ENCODE data around the gene ADAM33. TPM values are rescaled to one million over a fixed set of nuclear protein-coding genes. Genes with fewer than 3 reads are reported as not detected.

The ADAM33 gene
- total RNA-seq, 4 donors from 2014 or later = 15.0 to 150 (median 44.6) TPM

DNA sequence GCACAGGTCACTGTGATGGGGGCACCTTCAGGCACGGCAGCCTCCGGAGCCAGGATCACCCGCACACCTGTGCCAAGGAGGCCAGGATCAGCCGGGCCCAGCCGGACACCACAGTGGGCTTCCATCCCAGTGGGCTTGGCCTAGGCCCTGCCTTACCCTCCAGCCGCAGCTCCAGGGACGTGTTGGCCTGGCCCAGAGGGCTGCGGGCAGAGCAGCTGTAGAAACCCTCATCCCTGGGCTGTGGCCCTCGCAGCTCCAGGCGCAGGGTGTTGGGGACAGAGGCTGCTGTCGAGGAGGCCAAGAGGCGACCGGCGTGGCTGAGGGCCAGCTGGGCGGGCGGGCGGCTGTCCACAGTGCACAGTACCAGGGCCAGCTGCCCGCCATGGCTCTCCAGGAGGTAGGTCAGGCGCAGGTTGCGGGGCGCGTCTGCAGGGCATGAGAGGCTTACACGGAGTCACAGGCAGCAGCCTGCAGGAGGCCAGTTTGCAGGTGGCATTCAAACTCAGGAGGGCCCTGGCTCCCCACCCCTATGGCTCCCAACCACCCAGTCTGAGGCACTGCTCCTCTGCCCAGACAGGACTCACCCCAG lies 11.0 kb upstream of the ADAM33 start:
- DNase-seq = no peak
- WGBS, 2 donors (ENCODE audit: low coverage in 1 of 2) = 88% methylated on average over 15 of the region's 23 CpGs; no CpG with 5 or more reads in 1 of the 2 donors
- Histone ChIP-seq H3K4me1 (no peaks in the 10 kb centered on the region), H3K4me3 (no peak overlapping the region), H3K27me3 (no peaks in the 10 kb centered on the region), H3K9me3 (no peaks in the 10 kb centered on the region), H3K36me3 (no peaks in the 10 kb centered on the region), H3K27ac (no peak overlapping the region)
- intact Hi-C loops (cut with DNase I; ENCODE audit: low total_unique reads) = no loop called here
- TF ChIP-seq, protein P1, sequence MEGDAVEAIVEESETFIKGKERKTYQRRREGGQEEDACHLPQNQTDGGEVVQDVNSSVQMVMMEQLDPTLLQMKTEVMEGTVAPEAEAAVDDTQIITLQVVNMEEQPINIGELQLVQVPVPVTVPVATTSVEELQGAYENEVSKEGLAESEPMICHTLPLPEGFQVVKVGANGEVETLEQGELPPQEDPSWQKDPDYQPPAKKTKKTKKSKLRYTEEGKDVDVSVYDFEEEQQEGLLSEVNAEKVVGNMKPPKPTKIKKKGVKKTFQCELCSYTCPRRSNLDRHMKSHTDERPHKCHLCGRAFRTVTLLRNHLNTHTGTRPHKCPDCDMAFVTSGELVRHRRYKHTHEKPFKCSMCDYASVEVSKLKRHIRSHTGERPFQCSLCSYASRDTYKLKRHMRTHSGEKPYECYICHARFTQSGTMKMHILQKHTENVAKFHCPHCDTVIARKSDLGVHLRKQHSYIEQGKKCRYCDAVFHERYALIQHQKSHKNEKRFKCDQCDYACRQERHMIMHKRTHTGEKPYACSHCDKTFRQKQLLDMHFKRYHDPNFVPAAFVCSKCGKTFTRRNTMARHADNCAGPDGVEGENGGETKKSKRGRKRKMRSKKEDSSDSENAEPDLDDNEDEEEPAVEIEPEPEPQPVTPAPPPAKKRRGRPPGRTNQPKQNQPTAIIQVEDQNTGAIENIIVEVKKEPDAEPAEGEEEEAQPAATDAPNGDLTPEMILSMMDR (IDR thresholded peaks at IDR 0.05) = no peak
- no peak for TF ChIP-seq POLR2AphosphoS5 (IDR thresholded peaks at IDR 0.05)
- no peak for TF ChIP-seq POLR2A (IDR thresholded peaks at IDR 0.05)
- TF ChIP-seq EP300 (IDR thresholded peaks at IDR 0.05; ENCODE audit: low read depth) = no peak
- in situ Hi-C loops (cut with MboI; ENCODE audit: low pct_ligation_motif_present in 1 of 4, low pct_unique_long_range_greater_than_20kb in 1 of 4, low sequenced_read_pairs in 3 of 4) = loop anchor here in 1 of 4 donors (25.0 kb wide), 1 partner anchor 395 kb away; no protein-coding TSS in a partner anchor

DNA sequence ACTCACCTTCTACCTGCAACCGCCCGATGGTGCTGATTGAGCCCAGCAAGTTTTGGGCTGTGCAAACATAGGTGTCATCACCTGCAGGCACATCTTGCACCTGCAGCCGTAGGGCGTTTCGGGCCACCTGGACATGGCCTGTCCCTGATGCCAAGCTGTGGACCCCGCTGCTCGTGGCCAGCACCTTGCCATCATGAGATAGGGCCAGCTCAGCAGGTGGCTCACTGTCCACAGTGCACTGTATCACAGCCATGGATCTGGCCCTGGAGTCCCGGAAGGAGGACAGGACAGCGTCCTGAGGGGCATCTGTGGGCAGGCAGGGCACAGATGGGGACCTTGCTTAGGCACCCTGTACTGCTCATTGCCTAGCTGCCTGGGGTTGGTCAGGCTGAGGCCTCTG lies 10.1 kb upstream of the ADAM33 start:
- no peak overlapping the region for H3K27ac ChIP-seq
- 85% methylated on average over 9 of the region's 9 CpGs; no CpG with 5 or more reads in 1 of the 2 donors for WGBS, 2 donors (ENCODE audit: low coverage in 1 of 2)
- intact Hi-C loops (cut with DNase I; ENCODE audit: low total_unique reads) (no loop called here), in situ Hi-C loops (cut with MboI; ENCODE audit: low pct_ligation_motif_present in 1 of 4, low pct_unique_long_range_greater_than_20kb in 1 of 4, low sequenced_read_pairs in 3 of 4) (loop anchor here in 1 of 4 donors (25.0 kb wide), 1 partner anchor 395 kb away; no protein-coding TSS in a partner anchor)
- no peaks in the 10 kb centered on the region for H3K27me3 ChIP-seq
- peaks cover 6 to 7% (median 7%) of the 10 kb centered on the region in 4 donors for H3K4me1 ChIP-seq
- TF ChIP-seq POLR2A (IDR thresholded peaks at IDR 0.05) (no peak), EP300 (IDR thresholded peaks at IDR 0.05; ENCODE audit: low read depth) (no peak), POLR2AphosphoS5 (IDR thresholded peaks at IDR 0.05) (no peak)
- TF ChIP-seq, protein P1 (IDR thresholded peaks at IDR 0.05) = no peak
- H3K36me3 ChIP-seq = no peaks in the 10 kb centered on the region
- H3K4me3 ChIP-seq = no peak overlapping the region
- DNase-seq = no peak
- H3K9me3 ChIP-seq = no peaks in the 10 kb centered on the region

DNA sequence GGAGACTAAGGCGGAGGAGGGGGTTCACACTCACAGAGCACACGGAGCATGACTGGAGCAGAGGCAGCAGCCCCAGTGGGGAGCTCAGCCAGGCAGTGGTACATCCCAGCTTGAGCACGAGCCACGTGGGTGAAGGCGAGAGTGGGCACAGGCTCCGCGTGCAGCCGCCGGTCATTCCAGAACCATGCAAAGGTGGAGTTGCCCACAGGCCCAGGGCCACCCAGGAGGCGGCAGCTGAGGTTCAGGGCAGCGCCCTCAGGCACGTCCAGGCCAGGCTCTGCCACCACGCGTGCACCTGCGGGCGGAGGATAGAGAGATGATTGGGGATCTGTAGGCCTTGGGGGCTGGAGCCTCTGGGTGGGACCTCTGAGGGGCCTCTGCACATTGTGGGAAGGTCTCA lies 9.5 kb upstream of the ADAM33 start:
- in situ Hi-C loops (cut with MboI; ENCODE audit: low pct_ligation_motif_present in 1 of 4, low pct_unique_long_range_greater_than_20kb in 1 of 4, low sequenced_read_pairs in 3 of 4) = loop anchor here in 1 of 4 donors (25.0 kb wide), 1 partner anchor 396 kb away; no protein-coding TSS in a partner anchor
- Histone ChIP-seq H3K27me3 (no peaks in the 10 kb centered on the region), H3K4me1 (peaks cover 7 to 11% (median 9%) of the 10 kb centered on the region in 4 donors), H3K36me3 (no peaks in the 10 kb centered on the region), H3K27ac (no peak overlapping the region), H3K9me3 (no peaks in the 10 kb centered on the region), H3K4me3 (no peak overlapping the region)
- no peak for DNase-seq
- intact Hi-C loops (cut with DNase I; ENCODE audit: low total_unique reads) = no loop called here
- TF ChIP-seq POLR2A (IDR thresholded peaks at IDR 0.05) = no peak
- TF ChIP-seq POLR2AphosphoS5 (IDR thresholded peaks at IDR 0.05) = no peak
- TF ChIP-seq, protein P1 (IDR thresholded peaks at IDR 0.05) = no peak
- TF ChIP-seq EP300 (IDR thresholded peaks at IDR 0.05; ENCODE audit: low read depth) = no peak
- WGBS, 2 donors (ENCODE audit: low coverage in 1 of 2) = 93 to 100% methylated on average over 2 to 13 of the region's 16 CpGs

DNA sequence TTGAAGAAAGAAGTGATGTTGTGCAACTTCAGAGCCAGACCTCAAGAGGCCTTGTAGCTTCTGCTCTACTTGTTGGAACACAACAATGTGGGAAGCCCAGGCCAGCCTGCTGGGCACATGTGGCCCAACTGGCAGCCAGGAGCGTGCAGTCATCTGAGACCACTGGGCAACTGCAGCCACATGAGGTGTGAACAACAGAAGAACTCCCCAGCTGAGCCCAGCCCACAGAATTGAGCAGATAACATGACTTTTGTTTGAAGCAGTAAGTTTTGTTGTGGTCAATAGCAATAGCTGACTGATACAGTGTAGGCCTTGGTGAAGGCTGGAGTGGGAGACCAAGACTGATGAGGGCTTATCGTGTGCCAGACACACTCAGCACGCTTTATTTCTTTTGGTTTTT lies 8.6 kb upstream of the ADAM33 start:
- TF ChIP-seq, protein P1 (IDR thresholded peaks at IDR 0.05) = no peak
- no peak for TF ChIP-seq POLR2A (IDR thresholded peaks at IDR 0.05)
- no peak for TF ChIP-seq POLR2AphosphoS5 (IDR thresholded peaks at IDR 0.05)
- TF ChIP-seq EP300 (IDR thresholded peaks at IDR 0.05; ENCODE audit: low read depth) = no peak
- DNase-seq = no peak
- Histone ChIP-seq H3K4me3 (no peak overlapping the region), H3K27ac (no peak overlapping the region), H3K36me3 (no peaks in the 10 kb centered on the region), H3K9me3 (no peaks in the 10 kb centered on the region), H3K4me1 (peaks cover 7 to 13% (median 9%) of the 10 kb centered on the region in 4 donors), H3K27me3 (no peaks in the 10 kb centered on the region)
- WGBS, 2 donors (ENCODE audit: low coverage in 1 of 2) = 95 to 98% methylated on average over 3 of the region's 3 CpGs
- in situ Hi-C loops (cut with MboI; ENCODE audit: low pct_ligation_motif_present in 1 of 4, low pct_unique_long_range_greater_than_20kb in 1 of 4, low sequenced_read_pairs in 3 of 4) (loop anchor here in 1 of 4 donors (25.0 kb wide), 1 partner anchor 397 kb away; no protein-coding TSS in a partner anchor), intact Hi-C loops (cut with DNase I; ENCODE audit: low total_unique reads) (no loop called here)

All from transverse colon (tissue), 4 donors.